ENCODE results near the gene SYT1.
"Not testable (repeated sequence)": the region's sequence is repeated elsewhere in the genome, so short reads cannot be mapped to it uniquely, and the experiment has no call there.

The SYT1 gene

DNA sequence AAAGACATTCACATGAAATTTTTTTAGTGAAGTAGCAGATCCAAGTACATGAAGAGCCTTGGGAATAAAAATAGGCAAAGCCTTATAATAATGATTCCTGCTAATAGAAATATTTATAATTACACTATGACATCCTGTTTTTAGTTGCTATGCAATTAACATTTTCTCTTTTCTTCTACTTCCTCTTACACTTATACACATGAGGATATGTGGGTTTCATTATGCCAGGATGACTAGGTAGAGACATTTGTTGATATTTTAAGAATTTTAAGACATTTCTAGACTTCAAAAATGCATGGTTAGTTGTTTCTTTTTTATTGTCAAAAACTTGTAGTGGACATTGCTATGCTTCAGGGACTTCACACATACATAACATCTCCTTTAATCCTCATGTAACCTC lies 326.8 kb downstream of the SYT1 start:
- no peak overlapping the region for H3K4me3 ChIP-seq (ENCODE audit: low read length)
- TF ChIP-seq CTCF (conservative IDR thresholded peaks at IDR 0.05; ENCODE audit: low read length) = no peak
- DNase-seq (ENCODE audit: low read depth) = no peak

GRCh38 chr12:79194595-79194994 lies 330.0 kb downstream of the SYT1 start:
- no peak for TF ChIP-seq CTCF (conservative IDR thresholded peaks at IDR 0.05; ENCODE audit: low read length)
- DNase-seq (ENCODE audit: low read depth) = no peak
- no peak overlapping the region for H3K4me3 ChIP-seq (ENCODE audit: low read length)

DNA sequence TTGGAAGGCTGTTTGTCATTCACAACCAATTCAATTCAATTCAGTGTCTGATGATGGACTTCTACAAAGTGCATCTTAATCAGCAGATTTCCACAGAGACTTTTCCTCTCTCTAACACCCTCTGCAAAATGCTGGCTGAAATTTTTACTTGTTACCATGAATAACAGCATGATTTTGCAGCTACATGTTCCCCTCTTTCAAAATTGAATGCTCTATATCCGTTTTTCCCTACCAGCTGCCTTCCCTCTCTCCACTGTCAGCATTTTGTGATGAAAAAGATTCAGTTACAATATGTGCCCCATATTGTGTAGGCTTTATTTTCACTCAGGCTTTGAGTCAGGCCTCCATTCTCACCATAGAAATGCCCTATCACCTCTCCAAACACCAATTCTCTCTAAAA lies 334.6 kb downstream of the SYT1 start:
- no peak overlapping the region for H3K4me3 ChIP-seq (ENCODE audit: low read length)
- DNase-seq (ENCODE audit: low read depth) = no peak
- TF ChIP-seq CTCF (conservative IDR thresholded peaks at IDR 0.05; ENCODE audit: low read length) = no peak

GRCh38 chr12:79200176-79200575 lies 335.6 kb downstream of the SYT1 start:
- TF ChIP-seq CTCF (conservative IDR thresholded peaks at IDR 0.05; ENCODE audit: low read length) = no peak
- no peak overlapping the region for H3K4me3 ChIP-seq (ENCODE audit: low read length)
- no peak for DNase-seq (ENCODE audit: low read depth)

- no peak overlapping the region for H3K4me3 ChIP-seq (ENCODE audit: low read length)
- no peak for DNase-seq (ENCODE audit: low read depth)
- no peak for TF ChIP-seq CTCF (conservative IDR thresholded peaks at IDR 0.05; ENCODE audit: low read length)
Measured at GRCh38 chr12:79203058-79203647, 338.6 kb downstream of the SYT1 start.

GRCh38 chr12:79206871-79207270 lies 342.3 kb downstream of the SYT1 start:
- DNase-seq (ENCODE audit: low read depth) = no peak
- TF ChIP-seq CTCF (conservative IDR thresholded peaks at IDR 0.05; ENCODE audit: low read length) = no peak
- H3K4me3 ChIP-seq (ENCODE audit: low read length) = no peak overlapping the region

- not testable (repeated sequence) for H3K4me3 ChIP-seq (ENCODE audit: low read length); DNase-seq (ENCODE audit: low read depth)
Measured at GRCh38 chr12:79210403-79210802, 345.8 kb downstream of the SYT1 start.

GRCh38 chr12:79217306-79217705 lies 352.7 kb downstream of the SYT1 start:
- H3K4me3 ChIP-seq (ENCODE audit: low read length) = no peak overlapping the region
- DNase-seq (ENCODE audit: low read depth) = no peak
- no peak for TF ChIP-seq CTCF (conservative IDR thresholded peaks at IDR 0.05; ENCODE audit: low read length)

Data from AG10803 (cell line).